HG03439 (cell line): Measurements from ENCODE around the gene IL34.

Source experiments
- ATAC-seq: cut with Tn5 transposase; IDR thresholded peaks from one replicate; pipeline ENCODE4 v1.9.1; 2021; ENCODE audit warnings: mild to moderate bottlenecking, moderate library complexity; ENCODE audit not compliant: unreplicated experiment

The IL34 gene

DNA sequence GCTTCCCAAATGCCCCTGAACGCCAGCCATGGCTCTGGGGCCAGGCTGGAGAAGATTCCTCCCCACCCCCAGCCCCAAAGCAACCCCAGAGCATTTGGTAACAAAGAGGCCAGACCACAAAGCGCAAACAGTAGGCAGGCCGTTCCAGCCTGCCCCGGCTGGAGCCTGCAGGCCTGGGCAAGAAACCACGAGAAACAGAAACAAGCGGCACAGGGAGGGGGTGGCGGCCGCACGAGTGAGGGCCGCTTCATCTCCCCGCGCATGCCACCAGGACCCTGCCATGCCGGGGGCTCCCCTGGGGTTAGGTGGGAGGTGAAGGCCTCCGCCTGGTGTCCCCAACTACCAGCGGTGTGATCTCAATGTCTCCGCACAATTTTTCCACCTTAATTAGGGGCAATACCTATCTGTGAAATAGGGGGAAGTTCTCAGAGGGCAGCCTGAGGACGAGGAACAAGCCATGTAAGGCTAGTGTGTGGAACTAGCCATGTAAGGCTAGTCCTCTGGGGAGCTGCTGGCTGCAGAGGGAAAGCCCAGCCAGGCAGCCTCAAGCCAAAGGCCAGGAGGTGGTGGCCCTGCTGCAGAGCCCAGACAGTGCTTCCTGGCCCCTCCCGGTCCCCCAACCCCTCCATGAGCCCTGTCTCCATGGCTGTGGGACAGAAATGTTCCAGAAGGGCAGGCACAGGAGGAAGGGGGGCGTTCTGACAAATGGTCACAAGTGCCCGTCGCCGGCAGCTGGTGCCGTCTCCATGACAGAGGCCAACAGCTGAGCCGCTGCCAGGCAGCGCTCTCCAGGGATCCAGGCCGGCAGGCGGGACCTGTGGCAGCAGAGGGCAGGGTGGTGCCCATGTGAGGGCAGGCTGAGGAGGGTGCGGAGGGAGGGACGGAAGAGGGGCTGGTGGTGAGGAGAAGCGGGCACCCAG, 54.0 kb downstream of the IL34 start:
- no peak for ATAC-seq

DNA sequence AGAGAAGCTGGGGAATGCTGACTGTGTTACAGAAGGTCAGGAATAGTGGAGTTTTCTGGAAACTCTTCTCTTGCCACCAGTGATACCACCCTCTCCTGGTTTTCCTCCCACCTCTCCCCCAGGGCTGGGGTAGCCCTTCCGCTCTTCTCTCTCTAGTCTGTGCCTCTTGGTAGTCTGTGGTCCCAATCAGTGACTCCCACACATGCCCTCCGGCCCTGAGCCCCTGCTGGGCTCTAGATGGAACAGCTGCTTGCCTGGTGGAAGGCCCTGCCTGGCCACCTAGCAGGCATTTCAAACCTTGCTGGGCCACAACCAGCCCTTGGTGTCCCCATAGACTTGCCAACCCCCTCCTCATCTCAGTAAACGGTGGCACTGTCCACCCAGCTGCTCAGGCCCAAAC, 54.7 kb downstream of the IL34 start:
- ATAC-seq: no peak

DNA sequence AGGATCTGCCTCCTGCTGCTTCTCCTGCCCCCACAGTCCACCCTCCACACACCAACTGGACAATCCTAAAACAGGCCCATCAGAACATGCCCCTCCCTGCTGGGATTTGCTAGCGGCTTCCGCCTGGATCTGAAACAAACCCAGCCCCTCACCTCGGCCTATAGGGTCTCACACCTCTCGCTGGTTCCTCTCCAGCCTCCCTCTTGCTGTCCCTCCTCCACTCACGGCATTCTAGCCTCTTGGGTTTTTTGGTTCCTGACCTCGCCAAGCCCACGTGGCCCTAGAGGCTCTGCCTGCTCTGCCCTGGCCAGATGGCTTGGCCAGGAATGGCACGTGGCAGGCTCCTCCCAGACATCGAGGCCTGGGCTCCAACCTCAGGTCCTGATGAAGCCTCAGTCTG, 55.2 kb downstream of the IL34 start:
- no peak for ATAC-seq

DNA sequence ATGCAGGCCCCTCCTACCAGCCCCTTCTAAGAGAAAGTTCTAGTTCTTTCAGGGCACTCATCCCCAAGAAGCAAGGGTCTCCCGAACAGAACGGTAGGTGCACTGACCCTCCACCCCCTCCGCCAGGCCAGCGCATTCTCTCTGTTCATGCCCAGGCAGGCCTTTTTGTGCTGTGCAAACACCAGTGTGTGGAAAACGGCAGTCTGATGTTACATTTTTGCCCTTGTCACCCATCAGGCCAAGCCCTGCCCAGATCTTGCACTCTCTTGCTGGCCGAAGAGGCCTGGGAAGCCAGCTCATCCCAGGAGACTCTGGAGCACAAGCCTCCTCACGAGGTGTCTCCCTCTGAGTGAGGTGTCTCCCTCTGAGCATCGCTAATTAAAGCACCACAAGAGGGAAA, 55.6 kb downstream of the IL34 start:
- ATAC-seq: no peak

DNA sequence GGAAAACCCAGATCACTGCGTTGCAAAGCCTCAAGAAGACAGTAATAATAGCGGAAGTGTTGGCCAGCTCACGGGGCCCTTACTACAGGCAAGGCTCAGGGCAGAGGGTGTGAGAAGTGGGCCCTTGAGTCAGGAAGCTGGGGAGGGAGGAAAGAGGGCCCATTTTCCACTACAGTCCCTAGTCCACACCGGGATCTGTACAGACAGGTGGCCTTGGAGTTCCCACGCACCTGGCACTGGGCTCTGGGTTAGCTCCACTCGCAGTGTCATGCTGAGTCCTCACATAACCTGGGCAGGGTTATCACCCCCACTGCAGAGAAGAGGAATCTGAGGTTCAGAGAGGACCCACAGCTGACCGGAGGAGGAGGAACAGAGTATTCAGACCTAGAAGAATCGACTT, 56.3 kb downstream of the IL34 start:
- no peak for ATAC-seq

DNA sequence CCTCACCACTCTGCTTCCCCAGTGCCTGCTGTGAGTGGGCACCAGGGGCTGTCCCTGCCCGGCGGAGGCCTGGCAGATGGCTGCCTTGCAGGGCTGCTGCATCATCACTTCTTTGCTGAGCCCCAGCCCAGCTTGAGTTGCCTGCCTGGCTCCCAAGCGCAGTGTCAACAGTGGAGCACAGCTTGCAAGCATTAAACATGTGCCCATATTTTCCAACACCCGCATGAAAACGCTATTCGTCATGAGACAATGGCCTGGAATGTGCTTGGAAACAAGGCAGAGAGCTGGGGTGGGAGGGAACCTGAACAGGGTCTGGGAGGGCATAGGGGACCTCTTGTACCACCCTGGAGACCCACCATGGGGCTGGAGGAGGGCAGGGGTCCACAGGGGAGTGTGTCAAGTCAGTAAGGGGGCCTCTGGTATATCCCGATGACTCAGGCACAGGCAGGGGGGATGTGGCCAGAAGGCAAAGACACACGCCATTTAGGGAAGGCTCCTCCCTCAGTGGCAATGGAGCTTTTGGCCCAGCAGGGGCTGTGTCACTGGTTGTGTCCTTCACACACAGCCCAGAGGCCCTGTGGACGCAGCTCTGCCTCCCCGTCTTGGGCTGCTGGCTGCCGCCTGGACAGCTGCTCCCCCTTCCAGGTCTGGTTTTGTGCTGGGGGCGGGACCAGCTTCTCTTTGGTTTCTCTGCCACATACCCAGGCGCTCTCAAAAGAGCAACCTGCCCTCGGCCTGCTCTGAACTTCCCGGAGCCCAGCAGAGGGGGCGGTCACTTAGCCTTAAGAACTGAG, 56.9 kb downstream of the IL34 start:
- ATAC-seq: no peak

DNA sequence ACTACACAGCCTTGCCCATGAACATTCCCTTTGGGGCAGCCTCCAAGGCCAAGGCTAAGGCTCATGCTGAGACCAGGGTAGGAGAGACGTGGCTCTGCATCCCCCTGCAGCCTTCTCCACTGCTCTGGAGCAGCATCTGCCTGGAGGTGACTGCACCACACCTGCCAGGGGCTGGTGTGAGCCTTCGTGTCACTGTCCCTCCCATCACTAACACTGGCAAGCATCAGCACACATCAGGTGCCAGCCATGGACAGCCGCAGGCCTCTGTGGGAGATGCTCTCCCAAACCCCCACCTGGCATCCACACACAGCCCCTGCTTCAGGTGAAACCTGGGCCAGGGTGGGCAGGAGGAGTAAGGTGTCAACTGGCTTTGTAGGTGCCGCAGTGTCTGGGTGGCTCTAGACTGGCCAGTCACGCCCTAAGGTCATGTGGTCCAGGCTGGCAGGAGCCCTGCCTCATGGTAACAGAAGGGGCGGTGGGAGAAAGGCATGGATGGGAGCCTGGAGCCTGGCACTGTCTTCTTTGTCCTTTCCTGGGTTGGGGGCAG, 57.5 kb downstream of the IL34 start:
- no peak for ATAC-seq

DNA sequence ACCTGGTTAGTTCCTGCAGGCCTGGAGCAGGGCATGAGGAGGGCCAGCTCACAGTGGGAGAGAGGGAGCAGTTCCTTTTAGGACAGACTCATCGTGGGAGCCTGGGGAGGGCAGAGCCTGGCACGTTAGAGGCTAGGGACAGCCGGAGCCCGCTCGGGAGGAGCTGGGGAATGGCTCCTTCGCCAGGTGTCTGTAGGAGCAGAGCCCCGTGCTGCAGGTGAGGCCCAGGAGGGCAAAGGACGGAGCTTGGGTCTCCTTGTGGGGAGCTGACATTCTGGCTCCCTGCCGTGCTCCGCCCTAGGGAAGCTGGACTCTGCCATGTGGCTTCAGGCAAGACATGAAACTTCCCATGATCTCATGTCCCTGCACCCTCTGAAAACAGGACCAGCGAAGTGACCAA, 58.2 kb downstream of the IL34 start:
- no peak for ATAC-seq

DNA sequence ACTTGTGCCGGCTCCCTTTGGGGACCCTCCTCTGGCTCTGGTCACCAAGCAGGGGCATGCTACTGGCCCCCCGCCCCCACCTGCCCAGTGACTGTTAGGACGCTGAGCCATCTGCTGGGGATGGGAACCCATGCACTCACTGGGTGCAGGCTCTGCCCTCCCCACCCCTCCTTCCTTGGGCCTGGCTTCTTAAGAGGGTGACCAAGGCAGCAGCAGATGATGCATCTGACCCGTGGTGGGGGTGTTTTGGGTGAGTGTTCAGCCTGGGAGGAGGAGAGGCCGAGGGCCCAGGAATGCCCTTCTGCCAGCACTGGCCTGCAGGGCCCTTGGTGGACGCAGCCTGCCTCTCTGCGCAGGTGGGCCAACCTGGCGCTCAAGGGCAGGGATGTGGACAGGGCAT, 58.7 kb downstream of the IL34 start:
- ATAC-seq: no peak

DNA sequence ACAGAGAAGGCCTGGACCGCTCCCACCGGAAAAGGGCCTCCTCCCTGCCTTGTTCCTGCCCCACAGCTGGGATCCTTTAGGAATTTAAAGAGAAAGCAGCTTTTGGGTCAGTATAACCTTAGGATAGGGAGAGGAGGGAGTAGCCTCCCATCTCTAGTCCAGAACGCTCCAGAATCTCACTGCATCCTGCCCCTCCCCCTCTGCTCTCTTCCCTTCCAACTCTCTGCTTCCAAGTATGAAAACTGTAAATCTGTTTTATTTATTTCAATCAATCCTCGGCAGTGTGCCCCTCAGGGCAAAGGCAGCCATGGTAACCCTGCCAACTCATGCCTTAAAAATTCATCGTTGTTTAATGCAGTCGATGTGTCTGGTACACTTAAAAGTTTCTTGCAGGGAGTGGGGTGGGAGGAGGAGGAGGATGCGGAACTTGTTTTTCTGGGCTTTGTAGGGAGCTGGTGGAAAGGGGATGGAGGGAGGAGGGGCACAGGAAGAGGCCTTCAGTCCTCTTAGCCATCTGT, 60.6 kb downstream of the IL34 start:
- no peak for ATAC-seq

DNA sequence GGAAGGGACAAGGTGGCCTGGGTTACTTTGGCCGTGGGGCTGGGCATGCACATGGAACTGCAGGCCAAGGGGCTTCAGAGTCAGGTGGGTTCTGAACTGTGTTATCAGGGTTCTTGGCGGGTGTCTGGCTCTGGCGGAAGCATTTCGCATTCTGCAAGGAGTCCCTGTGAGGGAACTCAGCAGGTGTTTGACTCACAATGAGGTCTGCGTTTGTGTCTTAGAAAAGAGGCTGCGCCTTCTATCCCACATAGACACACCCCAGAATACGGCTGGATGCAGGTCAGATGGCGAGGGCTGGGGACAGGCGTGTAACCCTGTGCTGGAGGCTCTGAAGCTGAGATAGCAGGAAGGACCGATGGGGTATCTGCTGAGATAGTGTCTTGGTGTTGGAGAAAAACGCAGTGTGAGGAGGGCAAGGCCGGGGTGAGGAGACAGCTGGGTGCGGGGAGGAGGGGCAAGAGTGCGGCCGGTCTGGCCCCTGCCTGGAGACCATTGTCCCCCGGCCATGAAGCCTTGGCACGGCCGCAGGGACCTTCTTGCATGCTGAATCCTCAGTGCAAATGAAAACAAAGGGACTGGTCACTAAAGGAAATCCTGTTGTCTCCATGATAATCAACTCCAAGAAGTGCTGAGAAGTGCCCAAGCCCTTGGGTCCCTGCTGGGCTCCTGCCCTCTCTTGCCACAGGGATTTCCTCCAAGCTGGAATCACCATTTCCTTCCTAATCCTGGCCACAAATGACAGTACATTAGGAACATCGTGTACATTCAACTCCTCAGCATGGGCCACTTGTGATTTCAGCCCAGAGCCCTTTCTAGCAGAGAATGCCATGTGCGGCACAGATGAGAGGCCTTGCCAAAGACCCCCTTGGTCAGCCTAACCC, 62.2 kb downstream of the IL34 start:
- no peak for ATAC-seq

DNA sequence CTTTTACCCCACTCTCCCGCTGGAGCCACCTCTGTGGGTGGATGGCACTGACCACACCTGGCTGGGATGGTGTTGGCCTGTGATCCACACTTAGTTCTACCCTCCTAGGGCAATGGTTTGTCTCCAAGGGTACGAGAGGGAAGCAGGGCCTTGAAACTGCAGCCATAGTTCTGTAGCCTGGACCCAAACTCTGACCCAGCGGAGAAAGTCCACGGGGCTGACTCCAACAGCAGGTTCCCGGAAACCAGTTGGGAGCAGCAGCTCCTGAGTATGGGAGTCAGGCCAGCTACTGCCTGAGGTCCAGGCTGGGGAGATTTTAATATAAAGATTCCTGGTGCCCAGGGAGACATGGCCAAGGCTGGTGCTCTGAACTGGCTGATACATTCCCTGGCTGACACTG, 63.1 kb downstream of the IL34 start:
- no peak for ATAC-seq

DNA sequence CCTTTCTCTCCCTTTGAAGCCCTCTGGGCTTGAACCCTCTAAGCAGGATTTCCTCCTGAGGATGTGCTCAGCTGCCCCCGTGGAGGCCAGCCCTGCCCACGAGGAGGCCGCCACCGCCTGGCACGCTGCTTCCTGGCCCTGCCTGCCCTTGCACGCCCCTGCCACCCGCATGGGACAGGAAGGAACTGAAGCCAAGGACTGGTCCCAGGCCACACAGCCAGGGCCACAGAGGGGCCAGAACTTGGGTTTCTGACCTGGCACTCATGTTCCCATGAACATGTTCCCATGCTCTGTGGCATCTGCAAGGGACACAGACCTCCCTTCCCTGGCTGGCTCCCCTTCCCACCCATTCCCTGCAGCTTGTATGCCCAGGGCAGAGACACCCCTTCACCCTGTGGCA, 63.6 kb downstream of the IL34 start:
- no peak for ATAC-seq
